WTC11 (cell line): Measurements from ENCODE around the gene ARHGAP8. TPM values are rescaled to one million over a fixed set of nuclear protein-coding genes. Genes with fewer than 3 reads are reported as not detected.
A peak's percentile ranks its signal among the peaks of the same experiment; 100 is the strongest.

Experiments used
- ATAC-seq: fragments of 200-7000 bp; cut with Tn5 transposase; 2 replicates; pipeline ENCODE4 v1.10.0; 2021; ENCODE audit warnings: mild to moderate bottlenecking, moderate library complexity
- CTCF ChIA-PET: fragments of 300-600 bp; sonication (Branson Sonifier 250); formaldehyde crosslinking; loops from one replicate; lab custom pipeline; 2021; ENCODE audit warnings: antibody characterized with exemption; lab: Charles Lee
- POLR2A ChIA-PET: fragments of 350-600 bp; sonication (Branson Sonifier 250); formaldehyde crosslinking; loops from one replicate; lab custom pipeline; 2021; ENCODE audit warnings: antibody characterized with exemption; lab: Charles Lee
- DNase-seq: peaks from one replicate; pipeline ENCODE4 v3.0.0; 2021; ENCODE audit warnings: low spot score
- H3K27ac Mint-ChIP-seq: 2 replicates; pipeline ENCODE4 v1.8.0; 2021; ENCODE audit warnings: mixed read lengths
- H3K27me3 Mint-ChIP-seq: 2 replicates; pipeline ENCODE4 v1.8.0; 2021; ENCODE audit warnings: low read depth, mild to moderate bottlenecking, moderate library complexity, mixed read lengths
- H3K36me3 Mint-ChIP-seq: 2 replicates; pipeline ENCODE4 v1.8.0; 2021; ENCODE audit warnings: mixed read lengths
- H3K4me1 Mint-ChIP-seq: 2 replicates; pipeline ENCODE4 v1.8.0; 2022; ENCODE audit warnings: mixed read lengths
- H3K4me3 Mint-ChIP-seq: 2 replicates; pipeline ENCODE4 v1.8.0; 2021; ENCODE audit warnings: mild to moderate bottlenecking, moderate library complexity, mixed read lengths
- H3K9me3 Mint-ChIP-seq: 2 replicates; pipeline ENCODE4 v1.8.0; 2021; ENCODE audit warnings: mixed read lengths
- ATF6 ChIP-seq: sonication (generic); formaldehyde crosslinking; IDR thresholded peaks from 2 replicates; pipeline ENCODE4 v1.8.1; 2023; ENCODE audit warnings: mild to moderate bottlenecking, missing genetic modification reagents
- ELF4 ChIP-seq: sonication (generic); formaldehyde crosslinking; IDR thresholded peaks from 2 replicates; pipeline ENCODE4 v1.8.1; 2022; ENCODE audit warnings: low read depth, mild to moderate bottlenecking, moderate library complexity, missing genetic modification reagents
- ESRRA ChIP-seq: sonication (generic); formaldehyde crosslinking; IDR thresholded peaks from 2 replicates; pipeline ENCODE4 v1.8.1; 2022; ENCODE audit warnings: mild to moderate bottlenecking, missing genetic modification reagents, borderline replicate concordance
- MXD4 ChIP-seq: fragments of 250-450 bp; sonication (Bioruptor Pico); IDR thresholded peaks from 2 replicates; pipeline ENCODE4 v1.8.0; 2021; ENCODE audit warnings: mild to moderate bottlenecking, moderate library complexity, borderline replicate concordance
- MYBL2 ChIP-seq: sonication (generic); formaldehyde crosslinking; IDR thresholded peaks from 2 replicates; pipeline ENCODE4 v1.8.1; 2023; ENCODE audit warnings: mild to moderate bottlenecking, moderate library complexity, missing genetic modification reagents
- NFATC4 ChIP-seq: fragments of 250-450 bp; sonication (Bioruptor Pico); IDR thresholded peaks from 2 replicates; pipeline ENCODE4 v1.9.0; 2021; ENCODE audit warnings: mild to moderate bottlenecking
- NFE2L1 ChIP-seq: sonication (generic); formaldehyde crosslinking; IDR thresholded peaks from 2 replicates; pipeline ENCODE4 v1.8.1; 2023; ENCODE audit warnings: missing genetic modification reagents
- NFYB ChIP-seq: sonication (generic); formaldehyde crosslinking; conservative IDR thresholded peaks from 2 replicates; pipeline ENCODE4 v1.8.0; 2022; ENCODE audit warnings: low read depth, missing genetic modification reagents
- NR3C1 ChIP-seq: sonication (generic); formaldehyde crosslinking; conservative IDR thresholded peaks from 2 replicates; pipeline ENCODE4 v1.8.1; 2023; ENCODE audit warnings: low read depth, mild to moderate bottlenecking, missing genetic modification reagents
- RORB ChIP-seq: fragments of 250-450 bp; sonication (Bioruptor Pico); IDR thresholded peaks from 2 replicates; pipeline ENCODE4 v1.9.0; 2021; ENCODE audit warnings: mild to moderate bottlenecking
- SMAD3 ChIP-seq: sonication (generic); formaldehyde crosslinking; IDR thresholded peaks from 2 replicates; pipeline ENCODE4 v1.8.0; 2022; ENCODE audit warnings: missing genetic modification reagents, mild to moderate bottlenecking, borderline replicate concordance
- TP53 ChIP-seq: sonication (generic); formaldehyde crosslinking; IDR thresholded peaks from 2 replicates; pipeline ENCODE4 v1.8.1; 2023; ENCODE audit warnings: mild to moderate bottlenecking, missing genetic modification reagents
- USF1 ChIP-seq: sonication (generic); formaldehyde crosslinking; IDR thresholded peaks from 2 replicates; pipeline ENCODE4 v1.8.0; 2022; ENCODE audit warnings: mild to moderate bottlenecking, missing genetic modification reagents
- ZBTB43 ChIP-seq: sonication (generic); formaldehyde crosslinking; IDR thresholded peaks from 2 replicates; pipeline ENCODE4 v1.8.1; 2023; ENCODE audit warnings: mild to moderate bottlenecking, missing genetic modification reagents
- ZNF121 ChIP-seq: sonication (generic); formaldehyde crosslinking; IDR thresholded peaks from 2 replicates; pipeline ENCODE4 v1.8.0; 2023; ENCODE audit warnings: missing genetic modification reagents
- ZNF138 ChIP-seq: sonication (generic); formaldehyde crosslinking; conservative IDR thresholded peaks from 2 replicates; pipeline ENCODE4 v1.8.1; 2022; ENCODE audit warnings: mild to moderate bottlenecking, moderate library complexity, missing genetic modification reagents
- ZNF232 ChIP-seq: sonication (generic); formaldehyde crosslinking; IDR thresholded peaks from 2 replicates; pipeline ENCODE4 v1.8.0; 2022; ENCODE audit warnings: mild to moderate bottlenecking, missing genetic modification reagents
- ZNF281 ChIP-seq: sonication (generic); formaldehyde crosslinking; IDR thresholded peaks from 2 replicates; pipeline ENCODE4 v1.8.0; 2023; ENCODE audit warnings: mild to moderate bottlenecking, missing genetic modification reagents
- total RNA-seq: library from RNA; stranded (reverse); gene quantifications from 3 replicates; pipeline ENCODE4 v1.2.3, GENCODE V29; 2021

ARHGAP8 gene
- total RNA-seq, 1 experiment from 2014 or later, result 61.4 TPM

- Mint-ChIP-seq H3K4me3 (no peak overlapping the region), H3K9me3 (no peaks in the 10 kb centered on the region), H3K27me3 (no peaks in the 10 kb centered on the region; the same call in 1 of the 2 replicates), H3K36me3 (peaks cover 39% of the 10 kb centered on the region), H3K27ac (no peak overlapping the region), H3K4me1 (peaks cover 17% of the 10 kb centered on the region)
- ATAC-seq (peak; percentile 29), DNase-seq (no peak)
- no peak for TF ChIP-seq ZNF138 (CRISPR knock-in tag)
- no peak for TF ChIP-seq MYBL2 (CRISPR knock-in tag)
- TF ChIP-seq SMAD3 (CRISPR knock-in tag), result no peak
- TF ChIP-seq TP53 (CRISPR knock-in tag), result no peak
- TF ChIP-seq NFE2L1 (CRISPR knock-in tag), result no peak
- TF ChIP-seq ZNF232 (CRISPR knock-in tag), result no peak
- no peak for TF ChIP-seq ZNF121 (CRISPR knock-in tag)
- no peak for TF ChIP-seq NFYB
- ChIA-PET POLR2A (no interaction called here), CTCF (interaction anchor here (0.6 to 1.3 kb wide), 4 partner anchors 49 to 207 kb away, joined by 3 to 4 read pairs (median 4); no protein-coding TSS in a partner anchor)
Observed at GRCh38 chr22:44889255-44889878, 137.0 kb downstream of the ARHGAP8 start.

GRCh38 chr22:44890416-44891292, 138.3 kb downstream of the ARHGAP8 start:
- ChIA-PET POLR2A (no interaction called here), CTCF (interaction anchor here (0.8 kb wide), 1 partner anchor 70 kb away, joined by 3 read pairs; no protein-coding TSS in a partner anchor)
- Mint-ChIP-seq H3K36me3 (peaks cover 44% of the 10 kb centered on the region), H3K27me3 (no peaks in the 10 kb centered on the region; the same call in 1 of the 2 replicates), H3K9me3 (no peaks in the 10 kb centered on the region), H3K27ac (no peak overlapping the region), H3K4me1 (peaks cover 18% of the 10 kb centered on the region), H3K4me3 (no peak overlapping the region)
- DNase-seq (no peak), ATAC-seq (no peak)
- TF ChIP-seq MYBL2 (CRISPR knock-in tag) (no peak), ESRRA (CRISPR knock-in tag) (no peak), NFATC4 (CRISPR knock-in tag) (no peak), USF1 (CRISPR knock-in tag) (no peak), RORB (CRISPR knock-in tag) (no peak), NR3C1 (CRISPR knock-in tag) (no peak), ELF4 (no peak), ZBTB43 (CRISPR knock-in tag) (no peak), ATF6 (no peak), ZNF281 (CRISPR knock-in tag) (no peak), MXD4 (no peak)
